RKO (cell line): ENCODE measurements around the gene GUCA2A.

Experiments used
- DNase-seq: peaks from one replicate; pipeline ENCODE4 v3.0.0-alpha.2; 2016; ENCODE audit warnings: low spot score

The GUCA2A gene

DNA sequence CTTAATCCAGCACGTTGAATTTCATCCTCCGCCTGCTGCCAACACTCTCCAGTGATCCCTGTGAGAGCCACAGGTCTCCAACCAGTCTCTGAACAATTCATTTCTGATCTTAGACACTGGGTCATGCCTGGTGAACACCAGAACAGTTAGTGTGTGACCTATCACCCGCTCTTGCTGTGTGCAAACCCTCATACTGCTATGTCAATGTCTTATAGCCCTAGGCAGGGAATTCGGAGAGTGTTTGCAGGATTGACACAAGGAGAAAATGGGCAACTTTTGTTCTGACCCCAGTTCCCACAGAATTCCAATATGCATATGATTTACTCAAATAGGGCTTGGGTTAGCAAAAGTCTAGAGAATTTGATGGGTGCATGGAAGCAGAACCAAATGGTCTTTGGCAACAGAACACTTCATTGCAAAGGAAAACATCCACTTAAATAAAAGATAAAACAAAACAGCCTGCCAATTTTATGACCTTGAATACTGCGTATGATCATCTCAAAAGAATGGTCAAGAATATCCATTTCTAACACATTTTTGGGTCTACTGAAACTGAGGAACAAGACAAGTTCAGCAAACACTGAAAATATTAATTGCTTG is 34.4 kb downstream of the GUCA2A start:
- no peak for DNase-seq

DNA sequence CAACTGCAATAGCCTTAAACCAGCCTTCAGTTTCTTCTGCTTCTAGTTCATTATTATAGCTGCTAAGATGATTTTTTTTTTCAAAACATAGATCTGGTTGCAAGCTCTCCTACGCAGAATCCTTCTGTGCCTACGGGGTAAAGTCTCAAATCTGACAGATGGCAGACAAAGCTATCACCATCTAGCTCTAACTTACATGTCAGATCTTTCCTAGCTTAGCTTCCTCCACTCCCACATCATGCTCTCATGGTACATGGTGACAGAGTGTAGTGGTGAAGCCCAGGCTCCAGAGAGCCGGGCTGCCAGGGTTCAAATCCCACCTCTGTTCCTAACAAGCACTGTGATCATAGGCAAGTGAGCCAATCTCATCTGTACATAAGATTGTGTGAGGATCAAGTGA is 35.6 kb downstream of the GUCA2A start:
- no peak for DNase-seq

DNA sequence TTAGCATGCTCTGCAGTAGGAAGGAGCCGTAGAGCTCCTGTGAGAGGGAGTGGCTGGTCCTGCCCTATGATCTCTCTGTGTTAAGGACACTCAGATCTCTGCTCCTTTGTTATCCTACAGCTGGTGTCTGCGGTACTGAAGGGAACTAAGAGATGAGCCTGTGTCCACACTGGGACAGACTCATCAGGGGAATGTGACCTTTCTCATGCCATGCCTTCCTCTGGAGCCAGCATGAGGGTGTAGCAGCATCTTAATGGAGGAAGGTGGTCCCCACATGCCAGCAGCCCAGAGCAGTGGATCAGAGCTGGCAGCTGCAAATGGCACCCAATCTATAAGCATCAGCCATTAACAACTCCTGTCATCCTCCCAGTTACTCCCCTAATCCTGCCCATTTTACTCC is 36.0 kb downstream of the GUCA2A start:
- no peak for DNase-seq

DNA sequence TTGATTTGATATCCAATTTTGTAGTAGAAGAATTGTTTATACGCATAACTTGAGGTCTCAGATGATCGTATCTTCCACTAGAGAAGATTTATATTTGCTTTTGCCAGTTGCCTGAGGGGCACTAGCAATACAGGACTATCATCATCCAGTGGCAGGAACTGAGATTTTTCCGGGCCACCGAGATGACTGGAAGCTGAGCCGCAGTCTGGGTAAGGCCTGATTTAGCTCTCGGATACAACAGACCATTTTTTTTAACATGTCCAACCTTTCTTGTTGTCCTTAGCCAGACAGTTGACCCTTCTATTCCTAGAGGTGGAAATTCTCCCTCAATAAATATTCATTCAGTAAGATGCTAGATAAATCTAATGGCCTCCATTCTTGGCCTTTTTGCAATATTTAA is 36.8 kb downstream of the GUCA2A start:
- DNase-seq: no peak

DNA sequence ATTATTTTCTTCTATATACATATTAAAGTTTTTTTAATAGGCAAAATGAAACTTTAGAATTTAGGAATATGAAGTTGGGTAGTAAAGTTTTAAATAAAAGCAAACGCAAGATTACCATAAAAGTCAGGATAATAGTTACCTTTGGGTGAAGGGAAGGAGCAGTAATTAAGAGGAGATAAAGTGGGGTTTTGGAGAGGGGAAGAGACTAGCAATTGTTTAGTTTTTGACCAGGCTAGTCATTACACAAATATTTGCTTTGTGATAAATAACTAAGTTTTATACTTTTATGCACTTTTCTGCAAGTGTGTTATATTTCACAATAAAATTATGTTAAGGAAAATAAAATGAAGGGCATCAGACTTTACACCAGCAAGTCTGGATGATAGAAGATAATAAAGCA is 39.0 kb downstream of the GUCA2A start:
- DNase-seq: no peak

DNA sequence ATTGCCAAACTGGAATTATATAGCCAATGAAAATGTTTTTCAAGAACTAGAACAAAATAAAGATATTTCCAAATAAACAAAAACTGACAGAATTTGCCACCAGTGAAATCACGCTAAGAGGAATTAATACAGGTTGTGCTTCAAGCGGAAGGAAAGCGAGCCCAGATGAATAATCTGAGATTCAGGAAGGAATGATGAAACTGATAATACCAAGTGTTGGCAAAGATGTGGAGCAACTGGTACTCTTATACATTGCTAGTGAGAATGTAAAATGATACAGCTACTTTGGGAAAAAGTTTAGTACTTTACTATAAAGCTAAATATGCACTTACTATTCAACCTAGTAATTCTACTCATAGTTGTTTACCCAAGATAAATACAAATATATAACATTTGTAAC is 42.1 kb downstream of the GUCA2A start:
- DNase-seq: no peak

DNA sequence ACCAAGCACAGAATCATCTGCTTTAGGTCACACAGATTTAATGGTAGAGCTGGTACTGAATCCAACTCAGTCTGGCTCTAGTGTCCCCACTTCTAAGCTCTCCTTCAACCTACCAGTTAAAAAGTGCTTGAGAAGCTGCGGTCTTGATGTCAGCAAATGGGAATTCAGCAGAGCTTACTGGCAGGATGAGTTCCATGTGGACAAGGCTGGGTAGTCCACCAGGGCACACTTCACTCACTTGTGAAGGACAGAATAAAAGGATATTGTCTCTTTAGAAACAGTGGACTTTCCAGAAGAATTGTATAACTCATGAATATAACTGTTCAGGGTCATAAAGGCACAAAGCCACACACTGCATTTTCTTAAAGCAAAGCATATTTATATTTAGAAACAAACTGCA is 46.4 kb downstream of the GUCA2A start:
- DNase-seq: no peak

DNA sequence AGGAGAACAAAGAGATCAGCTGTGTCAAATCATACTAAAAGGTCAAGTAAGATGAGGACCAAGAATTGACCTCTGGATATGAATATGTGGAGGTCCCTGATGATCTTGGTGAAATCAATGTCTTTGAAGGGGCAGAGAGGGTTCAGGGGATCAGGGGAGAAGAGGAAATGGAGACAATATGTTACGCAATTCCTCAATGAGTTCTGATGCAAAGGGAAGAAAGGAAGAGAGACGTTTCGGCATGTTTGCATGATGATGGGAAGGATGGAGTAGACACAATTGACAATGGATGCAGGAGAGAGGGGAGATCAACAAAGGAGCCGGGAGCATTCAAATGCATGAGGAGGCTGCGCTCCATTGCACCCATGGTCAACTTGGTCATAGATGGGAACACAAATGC is 47.3 kb downstream of the GUCA2A start:
- DNase-seq: no peak

DNA sequence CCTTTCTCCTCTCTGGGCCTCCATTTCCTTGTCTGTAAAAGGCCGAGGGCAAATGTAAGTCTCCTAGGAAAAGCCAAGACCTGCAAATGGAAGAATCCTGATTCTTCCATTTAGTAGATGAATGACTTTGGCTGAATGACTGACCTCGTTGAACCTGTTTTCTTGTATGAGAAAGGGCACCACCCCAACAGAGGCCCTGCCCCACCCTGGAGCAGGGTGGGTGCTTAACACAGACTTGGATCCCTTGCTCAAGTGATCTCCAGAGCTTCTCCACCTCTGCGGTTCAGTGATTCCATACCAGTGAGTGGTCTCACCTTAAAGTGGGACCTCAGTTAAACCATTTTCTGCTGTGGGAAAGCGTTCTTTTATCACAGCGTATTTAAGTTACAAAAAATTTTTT is 50.3 kb downstream of the GUCA2A start:
- no peak for DNase-seq
